ENCODE data around the gene FEV. TPM values are rescaled to one million over a fixed set of nuclear protein-coding genes. Genes with fewer than 3 reads are reported as not detected.
"Not testable (repeated sequence)": the region's sequence is repeated elsewhere in the genome, so short reads cannot be mapped to it uniquely, and the experiment has no call there.

Gene FEV
- total RNA-seq, 4 donors from 2014 or later: not detected

DNA sequence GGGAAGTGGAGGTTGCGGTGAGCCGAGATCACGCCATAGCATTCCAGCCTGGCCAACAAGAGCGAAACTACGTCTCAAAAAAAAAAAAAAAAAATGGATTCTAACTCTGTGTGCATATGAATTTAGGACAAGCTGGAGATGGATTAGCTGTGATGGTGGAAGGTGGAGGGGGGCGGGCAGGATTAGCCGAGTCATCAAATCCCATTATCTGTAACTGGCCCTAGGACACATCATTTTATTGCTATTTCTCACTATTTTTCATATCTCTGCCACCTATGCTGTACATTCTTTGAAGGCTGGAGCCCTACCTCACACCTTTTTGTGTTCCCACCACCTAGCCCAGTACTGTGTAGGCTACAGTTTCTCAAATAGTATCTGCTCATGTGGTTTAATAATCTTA is 32.8 kb downstream of the FEV start:
- no peak for ATAC-seq
- 87 to 100% methylated on average over 1 to 7 of the region's 7 CpGs for WGBS, 2 donors (ENCODE audit: low coverage in 1 of 2)
- Histone ChIP-seq H3K36me3 (no peaks in the 10 kb centered on the region), H3K9me3 (no peaks in the 10 kb centered on the region), H3K4me1 (no peaks in the 10 kb centered on the region), H3K27ac (no peak overlapping the region), H3K4me3 (no peak overlapping the region), H3K27me3 (peaks cover 75% of the 10 kb centered on the region)
- TF ChIP-seq POLR2A (IDR thresholded peaks at IDR 0.05) (no peak), EP300 (IDR thresholded peaks at IDR 0.05) (no peak), POLR2AphosphoS5 (IDR thresholded peaks at IDR 0.05) (no peak)
- TF ChIP-seq, protein P1, sequence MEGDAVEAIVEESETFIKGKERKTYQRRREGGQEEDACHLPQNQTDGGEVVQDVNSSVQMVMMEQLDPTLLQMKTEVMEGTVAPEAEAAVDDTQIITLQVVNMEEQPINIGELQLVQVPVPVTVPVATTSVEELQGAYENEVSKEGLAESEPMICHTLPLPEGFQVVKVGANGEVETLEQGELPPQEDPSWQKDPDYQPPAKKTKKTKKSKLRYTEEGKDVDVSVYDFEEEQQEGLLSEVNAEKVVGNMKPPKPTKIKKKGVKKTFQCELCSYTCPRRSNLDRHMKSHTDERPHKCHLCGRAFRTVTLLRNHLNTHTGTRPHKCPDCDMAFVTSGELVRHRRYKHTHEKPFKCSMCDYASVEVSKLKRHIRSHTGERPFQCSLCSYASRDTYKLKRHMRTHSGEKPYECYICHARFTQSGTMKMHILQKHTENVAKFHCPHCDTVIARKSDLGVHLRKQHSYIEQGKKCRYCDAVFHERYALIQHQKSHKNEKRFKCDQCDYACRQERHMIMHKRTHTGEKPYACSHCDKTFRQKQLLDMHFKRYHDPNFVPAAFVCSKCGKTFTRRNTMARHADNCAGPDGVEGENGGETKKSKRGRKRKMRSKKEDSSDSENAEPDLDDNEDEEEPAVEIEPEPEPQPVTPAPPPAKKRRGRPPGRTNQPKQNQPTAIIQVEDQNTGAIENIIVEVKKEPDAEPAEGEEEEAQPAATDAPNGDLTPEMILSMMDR (IDR thresholded peaks at IDR 0.05): no peak

GRCh38 chr2:218946621-218947020 is 38.4 kb downstream of the FEV start:
- TF ChIP-seq POLR2A (IDR thresholded peaks at IDR 0.05): no peak
- TF ChIP-seq, protein P1 (IDR thresholded peaks at IDR 0.05): no peak
- TF ChIP-seq POLR2AphosphoS5 (IDR thresholded peaks at IDR 0.05): no peak
- no peak for TF ChIP-seq EP300 (IDR thresholded peaks at IDR 0.05)
- peaks cover 62% of the 10 kb centered on the region for H3K27me3 ChIP-seq
- no peak overlapping the region for H3K27ac ChIP-seq
- no peaks in the 10 kb centered on the region for H3K4me1 ChIP-seq
- no peak for ATAC-seq
- H3K9me3 ChIP-seq: no peaks in the 10 kb centered on the region
- H3K4me3 ChIP-seq: no peak overlapping the region
- WGBS, 2 donors (ENCODE audit: low coverage in 1 of 2): 83 to 100% methylated on average over 1 of the region's 1 CpG
- H3K36me3 ChIP-seq: no peaks in the 10 kb centered on the region

DNA sequence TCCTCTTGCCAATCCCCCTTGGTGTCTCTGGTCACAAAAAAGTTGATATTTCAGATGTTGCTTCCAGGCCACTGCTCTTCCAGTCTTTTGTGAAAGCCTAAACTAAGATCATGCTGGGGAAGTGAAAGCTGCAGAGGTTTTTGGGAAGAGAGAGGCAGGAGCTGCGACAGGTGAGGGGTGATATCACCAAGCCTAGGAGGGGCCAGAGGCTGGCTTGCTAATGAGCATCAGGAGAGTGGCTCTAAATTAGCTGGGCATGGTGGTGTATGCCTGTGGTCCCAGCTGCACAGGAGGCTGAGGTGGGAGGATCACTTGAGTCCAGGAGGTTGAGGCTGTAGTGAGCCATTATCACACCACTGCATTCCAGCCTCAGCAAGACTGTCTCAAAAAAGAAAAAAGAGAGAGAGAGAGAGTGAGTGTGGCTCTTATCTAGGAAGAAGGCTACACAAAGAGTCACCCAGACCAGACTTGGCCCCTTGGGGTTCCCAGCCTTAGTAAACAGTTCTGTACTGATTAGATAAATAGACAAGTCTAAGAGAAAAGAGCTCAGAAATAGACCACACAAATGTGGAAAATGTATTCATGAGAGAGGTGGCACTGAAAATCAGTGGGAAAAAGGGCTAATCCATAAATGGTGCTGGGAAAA is 40.1 kb downstream of the FEV start:
- H3K4me1 ChIP-seq: no peaks in the 10 kb centered on the region
- H3K27me3 ChIP-seq: peaks cover 62% of the 10 kb centered on the region
- H3K9me3 ChIP-seq: no peaks in the 10 kb centered on the region
- no peak overlapping the region for H3K27ac ChIP-seq
- WGBS, 2 donors (ENCODE audit: low coverage in 1 of 2): 75% methylated on average over 1 of the region's 1 CpG; no CpG with 5 or more reads in 1 of the 2 donors
- no peak overlapping the region for H3K4me3 ChIP-seq
- ATAC-seq: no peak
- TF ChIP-seq, protein P1 (IDR thresholded peaks at IDR 0.05): no peak
- TF ChIP-seq POLR2AphosphoS5 (IDR thresholded peaks at IDR 0.05): no peak
- no peak for TF ChIP-seq POLR2A (IDR thresholded peaks at IDR 0.05)
- no peak for TF ChIP-seq EP300 (IDR thresholded peaks at IDR 0.05)
- no peaks in the 10 kb centered on the region for H3K36me3 ChIP-seq

- not testable (repeated sequence) for H3K36me3 ChIP-seq, H3K27ac ChIP-seq, ATAC-seq, H3K9me3 ChIP-seq, H3K4me3 ChIP-seq, H3K4me1 ChIP-seq
- WGBS, 2 donors (ENCODE audit: low coverage in 1 of 2): no CpG with 5 or more reads among the region's 25 CpGs
- peaks cover 51% of the 10 kb centered on the region for H3K27me3 ChIP-seq
Observed at GRCh38 chr2:218931751-218932150, 53.2 kb downstream of the FEV start.

Small RNAs within 50 kb of the gene (small RNA-seq; reads per million reads assigned to genes)
- gene MIR375: 5.1 to 65.2 (median 9.7) reads per million in 4 donors

Other genes starting within 250 kb of the FEV start
- gene CYP27A1, start 203.0 kb downstream of the FEV start, total RNA-seq: 10 to 100 TPM; 20.9 to 29.0 (median 23.5) TPM
- not detected for gene PRKAG3, start 153.4 kb downstream of the FEV start, total RNA-seq
- gene WNT6, start 125.4 kb downstream of the FEV start, total RNA-seq: 1 to 10 TPM; 1.3 to 4.2 (median 4.0) TPM
- not detected for gene WNT10A, start 104.3 kb downstream of the FEV start, total RNA-seq
- under 1 TPM in 2 of 4 donors, not detected in 2; 0.27 to 0.35 TPM for gene CDK5R2, start 25.5 kb downstream of the FEV start, total RNA-seq
- not detected for gene CRYBA2, start 8.2 kb upstream of the FEV start, total RNA-seq
- not detected for gene CFAP65, start 56.3 kb upstream of the FEV start, total RNA-seq
- gene IHH, start 75.7 kb upstream of the FEV start, total RNA-seq: under 1 TPM in 1 of 4 donors, not detected in 3; 0.23 TPM
- gene NHEJ1, start 175.6 kb upstream of the FEV start, total RNA-seq: 10 to 100 TPM; 12.8 to 25.5 (median 17.4) TPM
- gene SLC23A3, start 184.8 kb upstream of the FEV start, total RNA-seq: 1 to 10 TPM in 1 of 4 donors, under 1 TPM in 2, not detected in 1; 0.23 to 1.1 (median 0.27) TPM
- gene CNPPD1, start 191.7 kb upstream of the FEV start, total RNA-seq: 10 to 100 TPM; 50.6 to 82.0 (median 66.0) TPM
- gene RETREG2, start 193.1 kb upstream of the FEV start, total RNA-seq: 10 to 100 TPM; 49.8 to 63.7 (median 57.6) TPM
- gene ZFAND2B, start 221.6 kb upstream of the FEV start, total RNA-seq: 10 to 100 TPM; 34.7 to 44.5 (median 37.6) TPM
- 10 to 100 TPM; 11.4 to 19.6 (median 16.8) TPM for gene ABCB6, start 233.8 kb upstream of the FEV start, total RNA-seq
- 10 to 100 TPM; 39.8 to 82.6 (median 47.0) TPM for gene ATG9A, start 244.5 kb upstream of the FEV start, total RNA-seq
- 10 to 100 TPM; 24.3 to 48.4 (median 25.1) TPM for gene ANKZF1, start 244.6 kb upstream of the FEV start, total RNA-seq

Measured in gastroesophageal sphincter (tissue), 4 donors.